ENCODE measurements around the gene C1QTNF6. TPM values are rescaled to one million over a fixed set of nuclear protein-coding genes. Genes with fewer than 3 reads are reported as not detected.

C1QTNF6 gene
- total RNA-seq, 1 experiment from 2014 or later, result 85.9 TPM

- ChIA-PET POLR2A (ENCODE audit: unreplicated experiment) (no interaction called here), CTCF (interaction anchor here (1.1 kb wide), 1 partner anchor 33 kb away, joined by 4 read pairs; no protein-coding TSS in a partner anchor)
- no peak overlapping the region for H3K4me3 ChIP-seq
- no peak overlapping the region for H3K27ac ChIP-seq
- no peaks in the 10 kb centered on the region for H4K20me1 ChIP-seq (ENCODE audit: insufficient read depth)
- H3K36me3 ChIP-seq (ENCODE audit: low read depth), result no peaks in the 10 kb centered on the region
- H2AFZ ChIP-seq, result no peak overlapping the region
- no peaks in the 10 kb centered on the region for H3F3A ChIP-seq (ENCODE audit: insufficient read depth, low read depth)
- intact Hi-C loops (cut with micrococcal nuclease; ENCODE audit: unreplicated experiment), result no loop called here
- no peak for DNase-seq
- H3K79me2 ChIP-seq (ENCODE audit: low read depth), result no peaks in the 10 kb centered on the region
- H3K9me3 ChIP-seq (ENCODE audit: insufficient read depth, low read depth), result no peaks in the 10 kb centered on the region
- H3K9me2 ChIP-seq (ENCODE audit: insufficient read depth), result no peaks in the 10 kb centered on the region
- no peaks in the 10 kb centered on the region for H3K27me3 ChIP-seq (ENCODE audit: insufficient read depth, low read depth)
- no TSS peak for BruUV-seq (replicated peaks)
- no peak overlapping the region for H3K4me2 ChIP-seq
- peaks cover 9% of the 10 kb centered on the region; the same call in 1 of the 2 replicates for H3K4me1 ChIP-seq (replicated peaks; ENCODE audit: insufficient read depth)
- TF ChIP-seq EZH2 (IDR thresholded peaks at IDR 0.05; ENCODE audit: low read depth), result no peak
- TF ChIP-seq, protein P1, sequence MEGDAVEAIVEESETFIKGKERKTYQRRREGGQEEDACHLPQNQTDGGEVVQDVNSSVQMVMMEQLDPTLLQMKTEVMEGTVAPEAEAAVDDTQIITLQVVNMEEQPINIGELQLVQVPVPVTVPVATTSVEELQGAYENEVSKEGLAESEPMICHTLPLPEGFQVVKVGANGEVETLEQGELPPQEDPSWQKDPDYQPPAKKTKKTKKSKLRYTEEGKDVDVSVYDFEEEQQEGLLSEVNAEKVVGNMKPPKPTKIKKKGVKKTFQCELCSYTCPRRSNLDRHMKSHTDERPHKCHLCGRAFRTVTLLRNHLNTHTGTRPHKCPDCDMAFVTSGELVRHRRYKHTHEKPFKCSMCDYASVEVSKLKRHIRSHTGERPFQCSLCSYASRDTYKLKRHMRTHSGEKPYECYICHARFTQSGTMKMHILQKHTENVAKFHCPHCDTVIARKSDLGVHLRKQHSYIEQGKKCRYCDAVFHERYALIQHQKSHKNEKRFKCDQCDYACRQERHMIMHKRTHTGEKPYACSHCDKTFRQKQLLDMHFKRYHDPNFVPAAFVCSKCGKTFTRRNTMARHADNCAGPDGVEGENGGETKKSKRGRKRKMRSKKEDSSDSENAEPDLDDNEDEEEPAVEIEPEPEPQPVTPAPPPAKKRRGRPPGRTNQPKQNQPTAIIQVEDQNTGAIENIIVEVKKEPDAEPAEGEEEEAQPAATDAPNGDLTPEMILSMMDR (conservative IDR thresholded peaks at IDR 0.05), result no peak
These were observed 23.0 kb downstream of the C1QTNF6 start for GRCh38 chr22:37165066-37165465.

DNA sequence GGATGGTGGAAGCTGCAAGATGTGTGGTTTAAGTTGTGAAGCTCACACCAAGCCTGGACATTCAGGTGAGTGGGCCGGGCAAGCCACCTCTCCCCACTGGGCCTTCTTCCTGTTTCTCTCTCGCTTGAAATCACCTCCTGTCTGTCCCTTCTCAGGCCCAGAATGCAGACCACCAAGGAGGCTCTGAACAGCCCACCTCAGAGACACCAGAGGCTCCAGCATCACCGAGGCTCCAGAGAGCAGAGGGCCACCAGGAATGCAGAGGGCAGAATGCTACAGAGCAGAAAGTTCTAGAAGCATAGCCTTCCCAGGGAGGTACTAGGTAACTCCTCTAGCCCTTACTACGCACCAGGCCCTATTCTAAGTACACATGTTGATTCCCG is 23.6 kb downstream of the C1QTNF6 start:
- DNase-seq, result no peak
- no peaks in the 10 kb centered on the region for H3F3A ChIP-seq (ENCODE audit: insufficient read depth, low read depth)
- H2AFZ ChIP-seq, result no peak overlapping the region
- no peak overlapping the region for H3K4me3 ChIP-seq
- H3K4me2 ChIP-seq, result no peak overlapping the region
- H3K4me1 ChIP-seq (replicated peaks; ENCODE audit: insufficient read depth), result peaks cover 9% of the 10 kb centered on the region; the same call in 1 of the 2 replicates
- ChIA-PET CTCF (no interaction called here), POLR2A (ENCODE audit: unreplicated experiment) (no interaction called here)
- no peaks in the 10 kb centered on the region for H4K20me1 ChIP-seq (ENCODE audit: insufficient read depth)
- no peaks in the 10 kb centered on the region for H3K27me3 ChIP-seq (ENCODE audit: insufficient read depth, low read depth)
- no peaks in the 10 kb centered on the region for H3K9me3 ChIP-seq (ENCODE audit: insufficient read depth, low read depth)
- no peak for TF ChIP-seq EZH2 (IDR thresholded peaks at IDR 0.05; ENCODE audit: low read depth)
- TF ChIP-seq, protein P1 (conservative IDR thresholded peaks at IDR 0.05), result no peak
- H3K9me2 ChIP-seq (ENCODE audit: insufficient read depth), result no peaks in the 10 kb centered on the region
- H3K27ac ChIP-seq, result no peak overlapping the region
- H3K79me2 ChIP-seq (ENCODE audit: low read depth), result no peaks in the 10 kb centered on the region
- no TSS peak for BruUV-seq (replicated peaks)
- intact Hi-C loops (cut with micrococcal nuclease; ENCODE audit: unreplicated experiment), result no loop called here
- no peaks in the 10 kb centered on the region for H3K36me3 ChIP-seq (ENCODE audit: low read depth)

DNA sequence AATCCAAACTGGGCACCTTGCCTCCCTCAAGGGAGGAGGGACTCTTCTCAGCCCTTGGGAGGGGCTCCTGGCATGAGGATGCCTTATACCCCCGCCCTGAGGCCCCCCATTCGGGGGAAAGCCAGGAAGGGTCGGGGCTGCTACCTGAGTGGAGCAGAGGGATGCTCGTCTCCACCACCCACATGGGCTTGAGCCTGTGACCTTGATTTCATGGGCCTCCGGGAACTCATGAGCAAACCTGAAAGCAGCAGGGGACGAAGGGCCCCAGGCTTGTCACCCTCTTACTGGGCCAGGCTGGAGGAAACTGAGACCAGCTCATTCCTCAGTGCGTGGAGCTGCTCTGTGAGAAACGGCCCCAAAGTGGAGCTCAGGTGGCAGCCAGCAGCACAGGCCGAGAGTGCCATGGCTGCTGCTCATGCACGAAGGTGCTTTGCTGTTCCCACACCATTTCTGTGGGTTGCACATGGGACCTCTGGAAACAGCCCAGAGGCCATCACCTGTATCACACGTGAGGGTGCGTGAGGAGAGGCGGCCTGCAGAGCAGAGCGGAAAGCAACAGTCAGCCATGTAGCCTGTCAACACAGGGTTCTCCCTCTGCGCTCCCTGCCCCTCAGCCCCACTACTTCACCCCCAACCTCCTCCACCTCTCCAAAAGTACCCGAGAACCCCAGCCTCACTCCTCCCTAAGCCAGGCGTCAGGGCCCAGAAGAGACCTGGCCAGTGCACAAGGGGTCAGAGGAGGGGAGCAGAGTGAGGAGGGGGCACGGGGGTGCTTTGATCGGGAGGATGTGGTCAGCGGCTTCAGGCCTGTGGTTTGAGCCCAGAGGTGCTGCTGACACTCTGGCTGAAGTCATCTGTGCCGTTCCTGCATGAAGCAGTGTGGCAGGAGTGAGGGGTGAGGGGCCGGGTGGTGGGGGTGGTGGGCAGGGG is 24.2 kb downstream of the C1QTNF6 start:
- Histone ChIP-seq H3K4me1 (replicated peaks; ENCODE audit: insufficient read depth) (peaks cover 9% of the 10 kb centered on the region; the same call in 1 of the 2 replicates), H3K4me2 (no peak overlapping the region), H3K27ac (no peak overlapping the region), H3K4me3 (no peak overlapping the region), H3K27me3 (ENCODE audit: insufficient read depth, low read depth) (no peaks in the 10 kb centered on the region), H3K79me2 (ENCODE audit: low read depth) (no peaks in the 10 kb centered on the region), H3K9me3 (ENCODE audit: insufficient read depth, low read depth) (no peaks in the 10 kb centered on the region), H2AFZ (no peak overlapping the region), H3F3A (ENCODE audit: insufficient read depth, low read depth) (no peaks in the 10 kb centered on the region), H3K9me2 (ENCODE audit: insufficient read depth) (no peaks in the 10 kb centered on the region), H3K36me3 (ENCODE audit: low read depth) (no peaks in the 10 kb centered on the region), H4K20me1 (ENCODE audit: insufficient read depth) (no peaks in the 10 kb centered on the region)
- DNase-seq, result no peak
- intact Hi-C loops (cut with micrococcal nuclease; ENCODE audit: unreplicated experiment), result no loop called here
- CTCF ChIA-PET, result interaction anchor here (0.6 kb wide), 1 partner anchor 91 kb away, joined by 3 read pairs; no protein-coding TSS in a partner anchor
- no peak for TF ChIP-seq EZH2 (IDR thresholded peaks at IDR 0.05; ENCODE audit: low read depth)
- TF ChIP-seq, protein P1 (conservative IDR thresholded peaks at IDR 0.05), result no peak
- BruUV-seq (replicated peaks), result no TSS peak
- POLR2A ChIA-PET (ENCODE audit: unreplicated experiment), result interaction anchor here (0.7 kb wide), 1 partner anchor 34 kb away, joined by 9 read pairs; no protein-coding TSS in a partner anchor

Data from PC-9 (cell line).